ENCODE data around the gene PLAAT5. TPM values are rescaled to one million over a fixed set of nuclear protein-coding genes. Genes with fewer than 3 reads are reported as not detected.

The PLAAT5 gene
- total and polyA plus RNA-seq, 4 experiments from 2014 or later = not detected

- H3K9me3 Mint-ChIP-seq = peaks cover 0 to 23% (median 14%) of the 10 kb centered on the region in 8 donors
- Histone ChIP-seq H3K27ac (ENCODE audit: low read depth, low read length) (no peak overlapping the region), H3K27me3 (ENCODE audit: insufficient read depth, low read length) (no peaks in the 10 kb centered on the region), H3K4me3 (ENCODE audit: low read length in 2 of 2) (no peak overlapping the region), H3K36me3 (ENCODE audit: insufficient read depth, low read length) (no peaks in the 10 kb centered on the region), H3K9me3 (ENCODE audit: control insufficient read depth in 1 of 2, low read length in 2 of 2) (no peaks in the 10 kb centered on the region), H3K4me1 (ENCODE audit: insufficient read depth, low read length) (peaks cover 10% of the 10 kb centered on the region)
- H3K4me1 Mint-ChIP-seq = peaks cover 10 to 25% (median 19%) of the 10 kb centered on the region in 4 donors
- POLR2A ChIA-PET (ENCODE audit: partially characterized antibody) = interaction anchor here (1.0 kb wide), 1 partner anchor 120 kb away, joined by 3 read pairs; the partner anchor contains the start of gene PLAAT4
- H3K27me3 Mint-ChIP-seq = peaks cover 2 to 3% of the 10 kb centered on the region in 2 donors
- H3K36me3 Mint-ChIP-seq = peaks cover 0 to 10% of the 10 kb centered on the region in 2 donors
- intact Hi-C loops (cut with micrococcal nuclease) = no loop called here
- CTCF ChIA-PET (ENCODE audit: partially characterized antibody) = no interaction called here
- DNase-seq = no peak
- no peak overlapping the region for H3K4me3 Mint-ChIP-seq
- H3K27ac Mint-ChIP-seq = peak overlapping the region in 1 of 7 donors; percentile 18
Observed at GRCh38 chr11:63417174-63417852, 73.7 kb downstream of the PLAAT5 start.

Other genes starting within 250 kb of the PLAAT5 start
- gene SLC22A25, start 247.6 kb downstream of the PLAAT5 start, total RNA-seq = not detected
- not detected for gene SLC22A25, start 247.6 kb downstream of the PLAAT5 start, polyA plus RNA-seq
- not detected for gene SLC22A9, start 121.4 kb downstream of the PLAAT5 start, total RNA-seq
- not detected for gene SLC22A9, start 121.4 kb downstream of the PLAAT5 start, polyA plus RNA-seq
- gene LGALS12, start 14.9 kb upstream of the PLAAT5 start, total RNA-seq = not detected
- not detected for gene LGALS12, start 14.9 kb upstream of the PLAAT5 start, polyA plus RNA-seq
- 100 to 1,000 TPM; 152 to 167 TPM for gene PLAAT4, start 45.6 kb upstream of the PLAAT5 start, total RNA-seq
- gene PLAAT4, start 45.6 kb upstream of the PLAAT5 start, polyA plus RNA-seq = 100 to 1,000 TPM; 387 to 416 TPM
- not detected for gene PLAAT2, start 72.2 kb upstream of the PLAAT5 start, total RNA-seq
- under 1 TPM in 1 of 2 donors, not detected in 1; 0.48 TPM for gene PLAAT2, start 72.2 kb upstream of the PLAAT5 start, polyA plus RNA-seq
- gene PLAAT3, start 123.3 kb upstream of the PLAAT5 start, total RNA-seq = 1 to 10 TPM; 3.6 to 4.7 TPM
- 1 to 10 TPM; 7.4 to 9.2 TPM for gene PLAAT3, start 123.3 kb upstream of the PLAAT5 start, polyA plus RNA-seq
- 10 to 100 TPM; 40.4 to 43.3 TPM for gene ATL3, start 180.2 kb upstream of the PLAAT5 start, total RNA-seq
- 10 to 100 TPM; 22.2 to 29.3 TPM for gene ATL3, start 180.2 kb upstream of the PLAAT5 start, polyA plus RNA-seq
- gene RTN3, start 190.3 kb upstream of the PLAAT5 start, total RNA-seq = 10 to 100 TPM; 41.7 to 41.8 TPM
- 10 to 100 TPM; 43.9 to 72.9 TPM for gene RTN3, start 190.3 kb upstream of the PLAAT5 start, polyA plus RNA-seq